ENCODE results near the gene ATP2B1.

DNA sequence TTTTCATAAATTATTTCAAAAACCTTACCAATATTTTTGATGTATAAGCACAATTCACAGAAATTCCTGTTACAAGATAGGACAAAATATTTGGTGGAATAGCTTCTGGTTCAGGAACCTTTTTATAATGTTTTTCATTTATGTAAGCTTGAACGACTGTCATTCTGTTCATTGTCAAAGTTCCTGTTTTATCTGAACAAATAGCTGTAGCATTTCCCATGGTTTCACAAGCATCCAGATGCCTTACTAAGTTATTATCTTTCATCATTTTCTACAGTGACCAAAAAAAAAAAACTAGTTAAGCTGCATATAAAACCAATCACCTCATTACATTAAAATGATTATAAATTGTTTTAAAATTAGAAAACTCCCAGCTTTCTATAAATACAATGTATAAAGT is 87.1 kb downstream of the ATP2B1 start:
- TF ChIP-seq POLR2A (IDR thresholded peaks at IDR 0.05) (no peak), POLR2AphosphoS5 (IDR thresholded peaks at IDR 0.05) (no peak)
- TF ChIP-seq, protein P1, sequence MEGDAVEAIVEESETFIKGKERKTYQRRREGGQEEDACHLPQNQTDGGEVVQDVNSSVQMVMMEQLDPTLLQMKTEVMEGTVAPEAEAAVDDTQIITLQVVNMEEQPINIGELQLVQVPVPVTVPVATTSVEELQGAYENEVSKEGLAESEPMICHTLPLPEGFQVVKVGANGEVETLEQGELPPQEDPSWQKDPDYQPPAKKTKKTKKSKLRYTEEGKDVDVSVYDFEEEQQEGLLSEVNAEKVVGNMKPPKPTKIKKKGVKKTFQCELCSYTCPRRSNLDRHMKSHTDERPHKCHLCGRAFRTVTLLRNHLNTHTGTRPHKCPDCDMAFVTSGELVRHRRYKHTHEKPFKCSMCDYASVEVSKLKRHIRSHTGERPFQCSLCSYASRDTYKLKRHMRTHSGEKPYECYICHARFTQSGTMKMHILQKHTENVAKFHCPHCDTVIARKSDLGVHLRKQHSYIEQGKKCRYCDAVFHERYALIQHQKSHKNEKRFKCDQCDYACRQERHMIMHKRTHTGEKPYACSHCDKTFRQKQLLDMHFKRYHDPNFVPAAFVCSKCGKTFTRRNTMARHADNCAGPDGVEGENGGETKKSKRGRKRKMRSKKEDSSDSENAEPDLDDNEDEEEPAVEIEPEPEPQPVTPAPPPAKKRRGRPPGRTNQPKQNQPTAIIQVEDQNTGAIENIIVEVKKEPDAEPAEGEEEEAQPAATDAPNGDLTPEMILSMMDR (IDR thresholded peaks at IDR 0.05), result no peak
